Spleen (tissue), 11 donors: ENCODE data around the gene ZBTB7C. TPM values are rescaled to one million over a fixed set of nuclear protein-coding genes. Genes with fewer than 3 reads are reported as not detected.
A peak's percentile ranks its signal among the peaks of the same experiment; 100 is the strongest.

ENCODE experiments used
- DNase-seq: peaks from one replicate; pipeline ENCODE4 v3.0.0-alpha.2; 2020
- H3K27ac ChIP-seq, 8 donors: fragments of 200-600 bp; sonication (generic) in 7 of 8; 1 replicate in 4 of 8; 2 replicates in 4 of 8; pipeline versions ENCODE4 v1.5.0 to v1.8.0; 2016 to 2021; ENCODE audit warnings: inconsistent platforms in 4 of 8, mild to moderate bottlenecking in 4 of 8, moderate library complexity in 1 of 8
- H3K27me3 ChIP-seq, 7 donors: fragments of 200-600 bp; sonication (generic) in 6 of 7; replicated peaks in 1 of 7; 1 replicate in 4 of 7; 2 replicates in 3 of 7; pipeline versions ENCODE4 v1.5.0 to v1.8.0; 2016 to 2021; ENCODE audit warnings: inconsistent platforms in 3 of 7, mild to moderate bottlenecking in 1 of 7
- H3K36me3 ChIP-seq, 6 donors: fragments of 200-600 bp; sonication (generic) in 5 of 6; 1 replicate in 4 of 6; 2 replicates in 2 of 6; pipeline versions ENCODE4 v1.5.0 to v1.8.0; 2016 to 2021; ENCODE audit warnings: inconsistent platforms in 2 of 6
- H3K4me1 ChIP-seq, 6 donors: fragments of 200-600 bp; sonication (generic) in 5 of 6; 1 replicate in 3 of 6; 2 replicates in 3 of 6; pipeline versions ENCODE4 v1.5.0 to v1.8.0; 2016 to 2021; ENCODE audit warnings: inconsistent platforms in 3 of 6
- H3K4me3 ChIP-seq, 8 donors: fragments of 200-600 bp; sonication (generic) in 7 of 8; 1 replicate in 4 of 8; 2 replicates in 4 of 8; pipeline versions ENCODE4 v1.5.0 to v1.8.0; 2016 to 2021; ENCODE audit warnings: inconsistent platforms in 4 of 8, mild to moderate bottlenecking in 4 of 8, moderate library complexity in 2 of 8
- H3K9me3 ChIP-seq, 8 donors: fragments of 200-600 bp; sonication (generic) in 7 of 8; 1 replicate in 4 of 8; 2 replicates in 4 of 8; pipeline versions ENCODE4 v1.5.0 to v1.8.0; 2016 to 2021; ENCODE audit warnings: inconsistent platforms in 4 of 8
- CTCF ChIP-seq, 11 experiments: fragments of 200-600 bp in 7 of 11; fragments of 450-650 bp in 4 of 11; sonication (generic) in 4 of 11; IDR thresholded peaks in 8 of 11; conservative IDR thresholded peaks in 3 of 11; 1 replicate in 7 of 11; 2 replicates in 4 of 11; pipeline versions ENCODE4 v1.4.0 to v1.8.0; 2016 to 2021; ENCODE audit warnings: antibody characterized with exemption in 11 of 11, inconsistent platforms in 4 of 11, mild to moderate bottlenecking in 1 of 11
- POLR2A ChIP-seq, 3 donors: fragments of 450-650 bp; IDR thresholded peaks; one replicate each; pipeline ENCODE4 v1.5.1; 2017; ENCODE audit warnings: antibody characterized with exemption in 3 of 3, mild to moderate bottlenecking in 1 of 3
- POLR2AphosphoS5 ChIP-seq, 3 donors: sonication (generic); formaldehyde crosslinking; IDR thresholded peaks; one replicate each; pipeline ENCODE4 v1.5.1; 2017; ENCODE audit warnings: antibody characterized with exemption in 3 of 3
- WGBS, 5 donors: extraction: QIAGEN DNeasy Blood & Tissue Kit in 3 of 5; methylation state at CpG; one replicate each; pipeline versions ENCODE4 v1.1.5 to v1.1.7; 2013 to 2018; 5-methylcytosine and 5-hydroxymethylcytosine counted together
- intact Hi-C: fragments of 100-400 bp; cut with DNase I; formaldehyde crosslinking; loops from one replicate; pipeline ENCODE4 v1.15.0; 2023; ENCODE audit warnings: low total_unique reads
- polyA plus RNA-seq, 3 donors: library from polyadenylated mRNA; stranded (reverse); fragments of 200-250 nt; gene quantifications; one replicate each; pipeline ENCODE4 v1.2.1, GENCODE V29; 2013
- total RNA-seq, 7 donors: library from RNA; depleted of rRNA in 3 of 7; stranded (reverse); fragments of >200 nt in 3 of 7; fragmentation: NEBNext Ultra II Directional in 4 of 7; extraction: Animal tissue kit (Norgen Biotek cat#: 25700) in 4 of 7; gene quantifications; one replicate each; pipeline versions ENCODE4 v1.1.0 to v1.2.1, GENCODE V29; 2016 to 2021
- donor health status: healthy with polysubstance abuse.
- donor health status: DM: no; HTN: no; CAD: no; lungs with moderate emphysema.
- donor health status: DM: no; HTN: no; CAD: no.
- donor health status: Bipolar disorder and iron deficiency.
- donor health status: healthy.
- donor health status: DM: no; HTN: no; CAD: no.
- donor health status: DM: yes; HTN: yes; CAD: no.

The ZBTB7C gene
- total and polyA plus RNA-seq, 10 donors, result 1.00 to 64.2 (median 18.8) TPM

GRCh38 chr18:48104705-48105104 lies 304.5 kb downstream of the ZBTB7C start:
- Histone ChIP-seq H3K9me3 (no peaks in the 10 kb centered on the region), H3K36me3 (no peaks in the 10 kb centered on the region), H3K27ac (no peak overlapping the region), H3K4me1 (peaks cover 0 to 42% (median 15%) of the 10 kb centered on the region in 6 donors), H3K27me3 (peaks cover 0 to 21% (median 0%) of the 10 kb centered on the region in 7 donors), H3K4me3 (no peak overlapping the region)
- 61 to 77% (median 73%) methylated on average over 5 to 6 of the region's 6 CpGs for WGBS, 5 donors
- no peak for DNase-seq
- TF ChIP-seq CTCF (IDR thresholded peaks at IDR 0.05 in 8 of 11, conservative IDR thresholded peaks at IDR 0.05 in 3 of 11) (no peak), POLR2AphosphoS5 (IDR thresholded peaks at IDR 0.05) (no peak), POLR2A (IDR thresholded peaks at IDR 0.05) (no peak)
- intact Hi-C loops, result no loop called here

GRCh38 chr18:48100651-48101165 lies 308.5 kb downstream of the ZBTB7C start:
- Histone ChIP-seq H3K36me3 (no peaks in the 10 kb centered on the region), H3K4me3 (no peak overlapping the region), H3K4me1 (peaks cover 0 to 36% (median 6%) of the 10 kb centered on the region in 6 donors), H3K27me3 (peaks cover 0 to 24% (median 0%) of the 10 kb centered on the region in 7 donors), H3K27ac (no peak overlapping the region), H3K9me3 (no peaks in the 10 kb centered on the region)
- DNase-seq, result no peak
- WGBS, 5 donors, result 60 to 67% (median 64%) methylated on average over 9 of the region's 9 CpGs
- TF ChIP-seq CTCF (IDR thresholded peaks at IDR 0.05 in 8 of 11, conservative IDR thresholded peaks at IDR 0.05 in 3 of 11) (no peak), POLR2A (IDR thresholded peaks at IDR 0.05) (no peak), POLR2AphosphoS5 (IDR thresholded peaks at IDR 0.05) (no peak)
- intact Hi-C loops, result no loop called here

- no peaks in the 10 kb centered on the region for H3K36me3 ChIP-seq
- no peak for DNase-seq
- intact Hi-C loops, result no loop called here
- WGBS, 5 donors, result 60 to 82% (median 72%) methylated on average over 8 of the region's 8 CpGs
- H3K27me3 ChIP-seq, result peaks cover 0 to 21% (median 0%) of the 10 kb centered on the region in 7 donors
- no peak overlapping the region for H3K27ac ChIP-seq
- H3K9me3 ChIP-seq, result no peaks in the 10 kb centered on the region
- H3K4me3 ChIP-seq, result no peak overlapping the region
- H3K4me1 ChIP-seq, result peaks cover 0 to 36% (median 3%) of the 10 kb centered on the region in 6 donors
- TF ChIP-seq CTCF (IDR thresholded peaks at IDR 0.05 in 8 of 11, conservative IDR thresholded peaks at IDR 0.05 in 3 of 11), result no peak
These were observed 309.0 kb downstream of the ZBTB7C start for GRCh38 chr18:48100165-48100575.

- Histone ChIP-seq H3K27ac (no peak overlapping the region), H3K36me3 (no peaks in the 10 kb centered on the region), H3K27me3 (peaks cover 0 to 17% (median 0%) of the 10 kb centered on the region in 7 donors), H3K9me3 (no peaks in the 10 kb centered on the region), H3K4me3 (no peak overlapping the region), H3K4me1 (peaks cover 0 to 32% (median 2%) of the 10 kb centered on the region in 6 donors)
- peak; percentile 33 for DNase-seq
- intact Hi-C loops, result no loop called here
- 60 to 76% (median 72%) methylated on average over 7 to 8 of the region's 8 CpGs for WGBS, 5 donors
- TF ChIP-seq POLR2AphosphoS5 (IDR thresholded peaks at IDR 0.05) (no peak), CTCF (IDR thresholded peaks at IDR 0.05 in 8 of 11, conservative IDR thresholded peaks at IDR 0.05 in 3 of 11) (no peak), POLR2A (IDR thresholded peaks at IDR 0.05) (no peak)
These were observed 309.6 kb downstream of the ZBTB7C start for GRCh38 chr18:48099481-48100164.
